Ishikawa (cell line): ENCODE measurements around the gene NTM.

Experiments
- CEBPB ChIP-seq: IDR thresholded peaks from 2 replicates; pipeline ENCODE4 v1.6.1; 2012
- CREB1 ChIP-seq: IDR thresholded peaks from 2 replicates; pipeline ENCODE4 v1.6.1; 2012; ENCODE audit warnings: low read depth
- EGR1 ChIP-seq: IDR thresholded peaks from 2 replicates; pipeline ENCODE4 v1.6.1; 2012
- EP300 ChIP-seq: IDR thresholded peaks from 2 replicates; pipeline ENCODE4 v1.6.1; 2012; ENCODE audit warnings: borderline replicate concordance
- FOXM1 ChIP-seq: IDR thresholded peaks from 2 replicates; pipeline ENCODE4 v1.6.1; 2012; ENCODE audit warnings: low read depth, borderline replicate concordance
- NFIC ChIP-seq: IDR thresholded peaks from 2 replicates; pipeline ENCODE4 v1.6.1; 2012
- RAD21 ChIP-seq: IDR thresholded peaks from 2 replicates; pipeline ENCODE4 v1.6.1; 2012; ENCODE audit warnings: low read depth
- TAF1 ChIP-seq: IDR thresholded peaks from 2 replicates; pipeline ENCODE4 v1.6.1; 2012; ENCODE audit warnings: low read depth, mild to moderate bottlenecking
- TCF12 ChIP-seq: IDR thresholded peaks from 2 replicates; pipeline ENCODE4 v1.6.1; 2012; ENCODE audit warnings: low read depth
- TEAD4 ChIP-seq: IDR thresholded peaks from 2 replicates; pipeline ENCODE4 v1.6.1; 2012
- YY1 ChIP-seq: IDR thresholded peaks from 2 replicates; pipeline ENCODE4 v1.6.1; 2012; ENCODE audit warnings: low read depth
- ZBTB7A ChIP-seq: IDR thresholded peaks from 2 replicates; pipeline ENCODE4 v1.6.1; 2012; ENCODE audit warnings: low read depth
- TF ChIP-seq, protein P1 (sequence below): IDR thresholded peaks from 2 replicates; pipeline ENCODE4 v1.6.1; 2012
- TF ChIP-seq, protein P2 (sequence below): IDR thresholded peaks from 2 replicates; pipeline ENCODE4 v1.6.1; 2012; ENCODE audit warnings: low read depth, mild to moderate bottlenecking
- TF ChIP-seq, protein P3 (sequence below): IDR thresholded peaks from 2 replicates; pipeline ENCODE4 v1.6.1; 2012

The NTM gene

DNA sequence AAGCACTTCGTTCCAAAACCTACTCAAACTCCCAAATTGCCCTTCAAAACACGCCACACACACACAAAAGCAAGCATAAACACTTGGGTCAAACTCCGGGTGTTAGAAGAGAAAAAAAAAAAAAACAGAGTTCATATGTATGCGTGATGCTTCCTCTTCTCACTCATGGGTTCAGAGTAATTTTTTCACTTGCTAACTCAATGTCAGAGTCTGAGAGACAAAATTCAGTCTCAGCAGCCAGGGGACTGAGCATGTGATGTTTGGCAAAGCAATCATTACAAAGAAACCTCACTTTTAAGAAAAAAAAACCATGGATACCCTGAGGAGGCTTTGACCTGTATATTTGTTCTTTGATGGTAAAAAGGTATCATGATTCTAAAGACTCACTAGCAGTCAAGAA, 461.7 kb downstream of the NTM start:
- no peak for TF ChIP-seq EP300
- TF ChIP-seq FOXM1, result no peak
- no peak for TF ChIP-seq EGR1
- TF ChIP-seq, protein P1, sequence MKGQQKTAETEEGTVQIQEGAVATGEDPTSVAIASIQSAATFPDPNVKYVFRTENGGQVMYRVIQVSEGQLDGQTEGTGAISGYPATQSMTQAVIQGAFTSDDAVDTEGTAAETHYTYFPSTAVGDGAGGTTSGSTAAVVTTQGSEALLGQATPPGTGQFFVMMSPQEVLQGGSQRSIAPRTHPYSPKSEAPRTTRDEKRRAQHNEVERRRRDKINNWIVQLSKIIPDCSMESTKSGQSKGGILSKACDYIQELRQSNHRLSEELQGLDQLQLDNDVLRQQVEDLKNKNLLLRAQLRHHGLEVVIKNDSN, result no peak
- TF ChIP-seq YY1, result no peak
- no peak for TF ChIP-seq NFIC
- TF ChIP-seq TAF1, result no peak
- TF ChIP-seq ZBTB7A, result no peak

- TF ChIP-seq FOXM1 (no peak), TAF1 (no peak), CEBPB (no peak), CREB1 (no peak), TEAD4 (no peak), EGR1 (no peak), YY1 (no peak), TCF12 (no peak), EP300 (no peak), NFIC (no peak), ZBTB7A (no peak), RAD21 (no peak)
- TF ChIP-seq, protein P2, sequence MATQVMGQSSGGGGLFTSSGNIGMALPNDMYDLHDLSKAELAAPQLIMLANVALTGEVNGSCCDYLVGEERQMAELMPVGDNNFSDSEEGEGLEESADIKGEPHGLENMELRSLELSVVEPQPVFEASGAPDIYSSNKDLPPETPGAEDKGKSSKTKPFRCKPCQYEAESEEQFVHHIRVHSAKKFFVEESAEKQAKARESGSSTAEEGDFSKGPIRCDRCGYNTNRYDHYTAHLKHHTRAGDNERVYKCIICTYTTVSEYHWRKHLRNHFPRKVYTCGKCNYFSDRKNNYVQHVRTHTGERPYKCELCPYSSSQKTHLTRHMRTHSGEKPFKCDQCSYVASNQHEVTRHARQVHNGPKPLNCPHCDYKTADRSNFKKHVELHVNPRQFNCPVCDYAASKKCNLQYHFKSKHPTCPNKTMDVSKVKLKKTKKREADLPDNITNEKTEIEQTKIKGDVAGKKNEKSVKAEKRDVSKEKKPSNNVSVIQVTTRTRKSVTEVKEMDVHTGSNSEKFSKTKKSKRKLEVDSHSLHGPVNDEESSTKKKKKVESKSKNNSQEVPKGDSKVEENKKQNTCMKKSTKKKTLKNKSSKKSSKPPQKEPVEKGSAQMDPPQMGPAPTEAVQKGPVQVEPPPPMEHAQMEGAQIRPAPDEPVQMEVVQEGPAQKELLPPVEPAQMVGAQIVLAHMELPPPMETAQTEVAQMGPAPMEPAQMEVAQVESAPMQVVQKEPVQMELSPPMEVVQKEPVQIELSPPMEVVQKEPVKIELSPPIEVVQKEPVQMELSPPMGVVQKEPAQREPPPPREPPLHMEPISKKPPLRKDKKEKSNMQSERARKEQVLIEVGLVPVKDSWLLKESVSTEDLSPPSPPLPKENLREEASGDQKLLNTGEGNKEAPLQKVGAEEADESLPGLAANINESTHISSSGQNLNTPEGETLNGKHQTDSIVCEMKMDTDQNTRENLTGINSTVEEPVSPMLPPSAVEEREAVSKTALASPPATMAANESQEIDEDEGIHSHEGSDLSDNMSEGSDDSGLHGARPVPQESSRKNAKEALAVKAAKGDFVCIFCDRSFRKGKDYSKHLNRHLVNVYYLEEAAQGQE, result no peak
- TF ChIP-seq, protein P1, result no peak
- TF ChIP-seq, protein P3, sequence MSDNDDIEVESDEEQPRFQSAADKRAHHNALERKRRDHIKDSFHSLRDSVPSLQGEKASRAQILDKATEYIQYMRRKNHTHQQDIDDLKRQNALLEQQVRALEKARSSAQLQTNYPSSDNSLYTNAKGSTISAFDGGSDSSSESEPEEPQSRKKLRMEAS, result no peak
Observed at GRCh38 chr11:131833366-131833765, 463.0 kb downstream of the NTM start.

DNA sequence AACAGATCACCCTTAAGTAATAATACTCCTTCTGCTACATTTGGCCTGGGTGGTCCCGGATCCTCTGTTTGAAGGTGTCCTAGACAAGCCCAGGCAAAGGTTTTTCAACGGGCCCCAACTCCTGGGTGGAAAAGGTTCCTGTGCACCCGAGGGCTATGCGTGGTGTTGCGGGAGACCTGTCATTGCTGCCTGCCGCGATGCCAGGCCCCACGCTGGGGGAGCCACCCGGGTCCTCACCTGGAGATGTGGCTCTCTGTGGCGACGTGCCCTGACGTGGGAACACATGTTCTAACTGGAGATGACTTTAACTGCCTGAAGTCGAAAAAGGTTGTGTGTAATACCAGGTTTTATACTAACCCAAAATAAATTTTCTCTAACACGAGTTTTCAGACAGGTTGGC, 467.1 kb downstream of the NTM start:
- no peak for TF ChIP-seq YY1
- no peak for TF ChIP-seq NFIC
- no peak for TF ChIP-seq EP300
- TF ChIP-seq ZBTB7A, result no peak
- TF ChIP-seq TAF1, result no peak
- TF ChIP-seq TCF12, result no peak
- TF ChIP-seq, protein P1, result no peak
- TF ChIP-seq, protein P2, result no peak
- no peak for TF ChIP-seq TEAD4
- TF ChIP-seq, protein P3, result no peak
- TF ChIP-seq FOXM1, result no peak
- TF ChIP-seq RAD21, result no peak
- no peak for TF ChIP-seq EGR1
- no peak for TF ChIP-seq CREB1
- TF ChIP-seq CEBPB, result no peak

DNA sequence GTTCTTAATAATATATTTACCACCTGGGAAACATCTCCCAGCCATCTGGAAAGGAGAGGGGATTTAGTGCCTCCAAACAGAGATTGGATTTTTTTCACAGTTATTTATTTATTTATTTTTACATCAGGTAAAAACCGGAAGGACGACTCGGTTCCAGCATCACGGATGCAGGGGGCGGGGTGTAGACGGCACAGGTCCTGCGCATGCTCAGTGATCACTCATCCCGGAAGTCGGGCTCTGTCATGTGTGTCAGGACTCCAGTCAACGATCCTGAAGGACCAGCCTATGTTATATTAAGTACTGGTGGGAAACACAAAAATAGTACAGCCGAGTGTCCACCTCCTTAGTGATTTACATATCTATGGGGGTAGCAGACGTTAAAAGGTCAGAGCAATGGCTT, 467.6 kb downstream of the NTM start:
- TF ChIP-seq TEAD4 (no peak), YY1 (no peak), ZBTB7A (no peak)
- TF ChIP-seq, protein P2, result no peak
- TF ChIP-seq, protein P1, result no peak
